Mononuclear cell (primary cell): ENCODE measurements around the gene TTN. TPM values are rescaled to one million over a fixed set of nuclear protein-coding genes. Genes with fewer than 3 reads are reported as not detected.

Experiments
- H3K27me3 ChIP-seq: 2 replicates; pipeline ENCODE4 v1.6.0; 2011; ENCODE audit warnings: low read length, control low read depth; ENCODE audit not compliant: insufficient read depth
- H3K4me1 ChIP-seq: 2 replicates; pipeline ENCODE4 v1.5.1; 2011; ENCODE audit warnings: mild to moderate bottlenecking, low read length, control low read depth; ENCODE audit not compliant: insufficient read depth
- H3K4me3 ChIP-seq: 2 replicates; pipeline ENCODE4 v1.5.1; 2011; ENCODE audit warnings: mild to moderate bottlenecking, low read length, moderate library complexity
- H3K9me3 ChIP-seq: 2 replicates; pipeline ENCODE4 v1.5.1; 2011; ENCODE audit warnings: low read depth, mild to moderate bottlenecking, control low read depth, low read length
- total RNA-seq: library from RNA; depleted of rRNA; stranded (reverse); fragments of >200 nt; gene quantifications from one replicate; pipeline ENCODE4 v1.2.3, GENCODE V29; 2012

The TTN gene
- total RNA-seq, 1 donor: 47.6 TPM

DNA sequence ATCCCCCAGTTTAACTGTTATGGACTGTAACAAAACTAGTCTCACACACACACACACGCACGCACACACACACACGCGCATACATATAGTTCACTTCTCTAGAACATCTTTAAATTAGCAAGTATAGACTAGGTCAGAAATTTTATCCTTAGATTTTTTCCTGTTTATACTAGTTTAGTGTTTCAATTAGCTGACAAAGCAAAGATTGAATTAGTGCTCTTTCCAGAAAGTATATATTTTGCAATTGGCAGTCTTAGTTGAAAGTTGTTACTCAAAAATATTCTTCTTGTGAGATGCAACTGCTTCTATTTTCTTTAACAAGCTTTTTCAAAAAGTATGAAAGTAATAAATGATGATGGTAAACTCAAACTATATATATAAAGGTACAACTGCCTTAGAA, 304.5 kb downstream of the TTN start:
- Histone ChIP-seq H3K27me3 (no peaks in the 10 kb centered on the region), H3K9me3 (no peaks in the 10 kb centered on the region), H3K4me3 (no peak overlapping the region), H3K4me1 (no peaks in the 10 kb centered on the region)

DNA sequence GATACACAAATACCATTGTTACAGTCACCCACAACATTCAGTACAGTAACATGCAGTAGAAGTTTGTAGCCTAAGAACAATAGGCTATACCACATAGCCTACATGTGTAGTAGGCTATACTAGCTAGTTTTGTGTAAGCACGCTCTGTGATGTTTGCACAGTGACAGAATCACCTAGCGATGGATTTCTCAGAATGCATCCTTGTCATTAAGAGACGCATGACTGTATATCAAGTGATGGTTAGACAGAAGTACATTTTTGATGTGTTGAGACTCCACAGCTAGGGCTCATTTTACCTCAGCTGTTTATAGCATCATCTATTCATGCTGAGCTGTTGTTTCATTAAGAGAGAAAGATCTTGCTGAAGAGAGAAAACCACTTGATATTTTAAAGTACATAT, 307.6 kb downstream of the TTN start:
- Histone ChIP-seq H3K4me3 (no peak overlapping the region), H3K9me3 (no peaks in the 10 kb centered on the region), H3K4me1 (no peaks in the 10 kb centered on the region), H3K27me3 (no peaks in the 10 kb centered on the region)

DNA sequence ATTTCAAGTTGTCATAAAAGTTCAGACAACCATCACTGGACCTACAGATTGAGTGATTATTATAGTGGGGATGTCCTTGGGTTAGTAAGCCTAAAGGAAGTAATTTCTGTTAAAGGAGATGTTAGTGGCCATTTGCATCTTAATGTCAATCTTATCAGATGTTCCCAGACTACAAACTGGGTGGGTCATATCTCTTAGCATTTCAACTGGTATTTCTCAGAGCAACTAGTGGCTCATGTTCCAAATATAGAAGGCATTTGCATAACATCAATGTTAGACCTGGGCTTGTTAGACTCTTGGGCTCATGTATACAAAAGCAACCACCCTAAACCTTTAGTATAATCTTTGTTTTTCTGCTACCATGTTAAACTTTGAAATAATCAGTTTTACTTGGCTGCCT, 309.1 kb downstream of the TTN start:
- no peaks in the 10 kb centered on the region for H3K4me1 ChIP-seq

GRCh38 chr2:178496049-178496448, 311.2 kb downstream of the TTN start:
- no peaks in the 10 kb centered on the region for H3K9me3 ChIP-seq

More for the DNA sequence above, 309.1 kb downstream of the TTN start:
- Histone ChIP-seq H3K9me3 (no peaks in the 10 kb centered on the region), H3K4me3 (no peak overlapping the region), H3K27me3 (no peaks in the 10 kb centered on the region)

DNA sequence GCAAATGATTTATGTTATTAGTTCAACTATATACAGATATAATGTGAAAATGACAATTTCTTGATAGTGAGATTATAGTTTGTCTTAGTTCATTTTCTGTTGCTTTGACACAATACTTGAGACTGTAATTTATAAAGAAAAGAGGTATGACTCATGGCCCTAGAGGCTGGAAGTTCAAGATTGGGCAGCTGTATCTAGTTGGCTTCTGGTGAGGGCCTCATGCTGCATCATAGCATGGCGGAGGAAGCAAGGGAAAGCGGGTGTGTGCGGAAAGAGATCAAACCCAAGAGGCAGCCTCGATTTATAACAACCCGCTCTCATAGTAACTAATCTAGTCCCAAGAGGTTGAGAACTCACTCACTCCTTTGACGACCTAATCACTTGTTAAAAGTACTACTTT, 315.6 kb downstream of the TTN start:
- no peaks in the 10 kb centered on the region for H3K27me3 ChIP-seq
- H3K9me3 ChIP-seq: no peaks in the 10 kb centered on the region
- H3K4me3 ChIP-seq: no peak overlapping the region
- no peaks in the 10 kb centered on the region for H3K4me1 ChIP-seq

More at GRCh38 chr2:178496049-178496448, 311.2 kb downstream of the TTN start:
- no peaks in the 10 kb centered on the region for H3K27me3 ChIP-seq
- H3K4me3 ChIP-seq: no peak overlapping the region
- H3K4me1 ChIP-seq: no peaks in the 10 kb centered on the region

DNA sequence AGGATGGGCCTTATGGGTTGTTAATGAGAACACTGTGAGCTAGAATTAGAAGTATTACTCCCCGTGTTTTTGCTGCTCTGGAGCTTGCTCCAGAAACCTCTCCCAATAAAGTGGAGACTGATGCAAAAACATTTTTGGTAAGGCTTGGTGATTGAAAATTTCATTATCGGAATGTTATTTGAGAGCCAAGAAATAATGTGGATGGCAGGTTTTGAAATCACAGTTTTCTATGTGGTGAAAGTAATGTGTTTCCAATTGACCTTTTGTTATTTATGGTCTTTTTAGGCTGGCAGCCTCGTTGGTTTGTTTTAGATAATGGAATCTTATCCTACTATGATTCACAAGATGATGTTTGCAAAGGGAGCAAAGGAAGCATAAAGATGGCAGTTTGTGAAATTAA, 321.9 kb downstream of the TTN start:
- peaks cover 23% of the 10 kb centered on the region for H3K4me1 ChIP-seq
- no peaks in the 10 kb centered on the region for H3K27me3 ChIP-seq
- no peak overlapping the region for H3K4me3 ChIP-seq
- H3K9me3 ChIP-seq: no peaks in the 10 kb centered on the region

- Histone ChIP-seq H3K27me3 (no peaks in the 10 kb centered on the region), H3K9me3 (no peaks in the 10 kb centered on the region), H3K4me3 (no peak overlapping the region), H3K4me1 (peaks cover 30% of the 10 kb centered on the region)
Measured at GRCh38 chr2:178484245-178485041, 322.8 kb downstream of the TTN start.

DNA sequence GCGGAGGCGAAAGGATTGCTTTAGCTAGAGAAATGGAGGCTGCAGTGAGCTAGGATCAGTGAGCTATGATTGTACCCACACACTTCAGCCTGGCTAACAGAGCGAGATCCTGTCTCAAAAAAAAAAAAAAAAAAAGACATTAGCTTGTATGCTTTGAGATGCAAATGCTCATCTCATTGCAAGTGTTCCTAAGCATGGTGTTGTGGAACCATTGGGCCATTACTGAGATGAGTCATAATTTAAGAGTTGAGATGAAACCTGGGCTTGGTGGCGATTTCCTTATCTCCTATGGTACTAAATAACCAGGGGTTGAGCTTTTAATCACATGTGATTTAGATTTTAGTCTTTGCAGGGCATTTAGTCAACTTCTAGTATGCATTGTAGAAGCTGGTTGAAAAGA, 324.8 kb downstream of the TTN start:
- Histone ChIP-seq H3K27me3 (no peaks in the 10 kb centered on the region), H3K4me1 (peaks cover 42% of the 10 kb centered on the region), H3K4me3 (no peak overlapping the region), H3K9me3 (no peaks in the 10 kb centered on the region)

GRCh38 chr2:178480227-178481181, 326.7 kb downstream of the TTN start, which contains the start of gene PLEKHA3:
Gene PLEKHA3, plus strand, starts transcription at chr2:178480457. Its CDS starts 413 bp downstream, at chr2:178480870.
- Histone ChIP-seq H3K27me3 (no peaks in the 10 kb centered on the region), H3K9me3 (no peaks in the 10 kb centered on the region), H3K4me3 (peak within 1 kb of the TSS; percentile 59), H3K4me1 (peaks cover 42% of the 10 kb centered on the region)

DNA sequence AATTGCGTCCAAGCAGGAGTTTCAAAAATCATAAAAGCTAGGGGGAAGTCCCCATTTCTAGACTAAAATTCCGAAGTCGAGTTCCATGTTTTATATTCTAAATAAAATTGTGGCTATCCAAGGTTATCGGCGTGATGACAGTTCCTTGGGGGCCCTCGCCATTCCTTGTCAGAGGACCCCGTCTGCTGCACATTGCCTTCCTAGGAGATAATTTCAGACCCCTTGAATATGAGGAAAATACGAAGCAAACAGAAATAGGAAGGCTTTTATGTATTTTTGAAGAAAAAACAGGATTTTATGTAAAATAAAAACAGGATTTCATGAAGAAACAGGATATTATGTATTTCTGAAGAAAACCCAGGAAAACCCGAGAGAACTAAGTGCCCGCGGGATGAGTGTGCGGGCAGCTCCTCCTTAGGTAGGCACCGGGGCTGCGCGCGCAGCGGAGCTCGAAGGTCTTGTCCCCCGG, 327.4 kb downstream of the TTN start:
- H3K4me3 ChIP-seq: peak overlapping the region; percentile 59
- no peaks in the 10 kb centered on the region for H3K27me3 ChIP-seq
- H3K9me3 ChIP-seq: no peaks in the 10 kb centered on the region
- peaks cover 42% of the 10 kb centered on the region for H3K4me1 ChIP-seq

- Histone ChIP-seq H3K4me1 (peaks cover 42% of the 10 kb centered on the region), H3K4me3 (peak overlapping the region; percentile 87), H3K9me3 (no peaks in the 10 kb centered on the region), H3K27me3 (no peaks in the 10 kb centered on the region)
Measured at GRCh38 chr2:178479275-178479616, 328.0 kb downstream of the TTN start.

DNA sequence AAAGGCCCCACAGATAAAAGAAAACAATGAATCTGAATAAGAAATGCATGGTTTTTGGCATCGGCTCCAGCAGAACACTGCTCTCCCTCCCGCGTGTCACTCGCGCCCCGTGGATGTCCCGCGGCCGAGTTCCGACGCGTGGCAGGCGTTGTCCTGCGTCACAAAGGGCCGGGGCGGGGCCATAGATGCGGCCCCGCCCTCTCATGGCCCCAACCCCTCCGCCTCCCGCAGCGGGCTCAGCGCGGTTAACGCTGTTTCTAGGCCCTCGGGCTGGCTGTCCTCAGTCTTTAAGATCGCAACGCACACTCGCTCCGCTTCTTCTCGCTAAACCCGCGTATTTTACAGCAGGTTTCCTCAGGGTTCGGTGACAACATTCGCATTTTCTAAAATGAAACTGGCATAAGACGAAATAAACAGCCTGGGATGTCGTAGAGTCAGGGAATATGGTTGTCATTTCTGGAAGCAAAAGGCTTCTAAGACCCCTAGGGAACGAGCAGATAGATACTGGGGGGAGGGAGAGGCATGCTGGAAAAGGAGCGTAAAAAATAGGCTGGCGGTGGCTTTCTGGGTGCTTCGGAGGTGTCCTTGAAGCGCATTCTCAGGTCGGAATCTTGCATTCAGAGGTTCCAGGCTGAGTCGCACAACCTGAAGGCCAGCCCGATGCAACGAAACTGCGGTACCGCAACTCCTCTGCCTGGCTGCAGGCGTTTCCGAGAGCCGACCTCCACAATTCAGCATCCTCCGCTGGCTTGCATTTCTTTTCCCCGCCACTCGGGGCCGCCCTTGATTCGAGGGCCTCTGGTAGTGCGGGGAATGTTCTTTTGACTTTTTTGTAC, 328.6 kb downstream of the TTN start, which contains the start of gene FKBP7:
FKBP7 (minus strand) TSS at position 162 of the 836 bp plus-strand sequence; CDS start at position 61, 101 bp downstream.
- Histone ChIP-seq H3K9me3 (no peaks in the 10 kb centered on the region), H3K4me3 (peak within 1 kb of the TSS; percentile 87), H3K4me1 (peaks cover 42% of the 10 kb centered on the region), H3K27me3 (no peaks in the 10 kb centered on the region)

- Histone ChIP-seq H3K4me3 (peak overlapping the region; percentile 87), H3K9me3 (no peaks in the 10 kb centered on the region), H3K27me3 (no peaks in the 10 kb centered on the region), H3K4me1 (peaks cover 41% of the 10 kb centered on the region)
Measured at GRCh38 chr2:178478130-178478438, 329.1 kb downstream of the TTN start.

- H3K4me3 ChIP-seq: peak overlapping the region; percentile 87
Measured at GRCh38 chr2:178477443-178478129, 329.6 kb downstream of the TTN start.

More at GRCh38 chr2:178477443-178478129, 329.6 kb downstream of the TTN start:
- Histone ChIP-seq H3K9me3 (no peaks in the 10 kb centered on the region), H3K4me1 (peaks cover 36% of the 10 kb centered on the region), H3K27me3 (no peaks in the 10 kb centered on the region)
